Fibroblast of upper back skin (primary cell): ENCODE results near the gene IFI44L.

ENCODE experiments used
- DNase-seq: peaks from one replicate; pipeline ENCODE4 v3.0.0-alpha.2; 2013

IFI44L gene

GRCh38 chr1:78619803-78620579 is at the start of gene IFI44L:
TSS of gene IFI44L (plus strand) at chr1:78620448. CDS start at chr1:78627916, 7,468 bp downstream.
- peak; percentile 59 for DNase-seq

- no peak for DNase-seq
These were observed 49.7 kb upstream of the IFI44L start for GRCh38 chr1:78570539-78570938.

- peak; percentile 38 for DNase-seq
These were observed 42.8 kb upstream of the IFI44L start for GRCh38 chr1:78577257-78578100.

GRCh38 chr1:78586572-78586971 is 33.7 kb upstream of the IFI44L start:
- peak; percentile 94 for DNase-seq

- peak; percentile 60 for DNase-seq
These were observed 33.0 kb upstream of the IFI44L start for GRCh38 chr1:78587211-78587610.

- DNase-seq: no peak
These were observed 28.3 kb upstream of the IFI44L start for GRCh38 chr1:78591971-78592370.

- no peak for DNase-seq
These were observed 21.0 kb upstream of the IFI44L start for GRCh38 chr1:78599294-78599693.

- no peak for DNase-seq
These were observed 19.2 kb upstream of the IFI44L start for GRCh38 chr1:78601068-78601467.

- peak; percentile 89 for DNase-seq
These were observed 17.0 kb upstream of the IFI44L start for GRCh38 chr1:78603206-78603605.

GRCh38 chr1:78604643-78605042 is 15.6 kb upstream of the IFI44L start:
- DNase-seq: no peak

- peak; percentile 3 for DNase-seq
These were observed 14.0 kb upstream of the IFI44L start for GRCh38 chr1:78606274-78606673.

- DNase-seq: peak; percentile 46
These were observed 12.8 kb upstream of the IFI44L start for GRCh38 chr1:78607334-78607927.

- DNase-seq: no peak
These were observed 12.3 kb upstream of the IFI44L start for GRCh38 chr1:78607944-78608343.

GRCh38 chr1:78617615-78618026 is 2.6 kb upstream of the IFI44L start:
- DNase-seq: peak; percentile 88

- no peak for DNase-seq
These were observed 1.2 kb upstream of the IFI44L start for GRCh38 chr1:78619032-78619431.

GRCh38 chr1:78619446-78619802 is 824 bp upstream of the IFI44L start:
- DNase-seq: no peak

- no peak for DNase-seq
These were observed 418 bp downstream of the IFI44L start for GRCh38 chr1:78620666-78621065.

GRCh38 chr1:78622548-78622947 is 2.3 kb downstream of the IFI44L start:
- no peak for DNase-seq

- no peak for DNase-seq
These were observed 3.8 kb downstream of the IFI44L start for GRCh38 chr1:78624035-78624434.

GRCh38 chr1:78627321-78627720 is 7.1 kb downstream of the IFI44L start:
- no peak for DNase-seq

- DNase-seq: no peak
These were observed 10.4 kb downstream of the IFI44L start for GRCh38 chr1:78630600-78630999.

GRCh38 chr1:78633209-78633608 is 13.0 kb downstream of the IFI44L start:
- no peak for DNase-seq

GRCh38 chr1:78640462-78640861 is 20.2 kb downstream of the IFI44L start:
- no peak for DNase-seq

GRCh38 chr1:78641558-78641957 is 21.3 kb downstream of the IFI44L start:
- DNase-seq: no peak
